HL-60/S4 treated with phorbol 12-myristate 13-acetate at 8.2 ng/mL for 4 days and 3 days (cell line): ENCODE measurements around the gene ITPKC.

Source experiments
- in situ Hi-C: fragments of 300-500 bp; cut with MboI; formaldehyde crosslinking; loops from 2 replicates; pipeline ENCODE4 v1.15.0; 2022; ENCODE audit warnings: low sequenced_read_pairs

The ITPKC gene

DNA sequence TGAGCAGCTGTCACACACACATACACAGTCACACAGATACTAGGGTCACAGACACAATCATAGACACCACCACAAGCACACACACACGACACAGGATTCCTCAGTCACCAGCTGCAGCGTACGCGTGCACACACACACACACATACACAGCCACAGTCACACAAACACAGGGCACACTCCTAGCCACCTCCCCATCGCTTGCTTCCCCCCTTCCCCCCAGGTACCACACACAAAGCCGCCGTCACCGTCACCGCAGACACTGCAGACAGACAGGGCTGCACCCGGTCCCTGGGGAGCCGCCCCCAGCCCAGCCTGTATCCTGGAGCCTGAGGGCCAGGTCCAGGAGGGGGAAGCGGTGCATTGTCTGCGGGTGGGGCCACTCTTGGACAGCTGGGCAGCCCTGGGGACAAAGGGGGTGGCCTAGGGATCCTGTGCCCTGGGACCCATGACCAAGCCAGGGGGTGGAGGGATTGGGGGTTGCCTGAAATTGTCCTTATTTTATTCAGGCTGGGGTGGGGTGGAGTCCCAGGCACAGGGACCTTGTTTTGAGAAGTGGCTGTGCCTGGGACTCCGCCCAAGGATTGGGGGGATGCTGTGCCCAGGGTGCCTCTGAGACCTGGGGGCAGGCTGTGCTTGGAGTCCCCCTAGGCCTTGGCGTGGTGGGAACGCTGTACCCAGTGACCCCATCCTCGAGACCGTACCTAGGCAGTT, 27.4 kb upstream of the ITPKC start:
- in situ Hi-C loops: no loop called here

DNA sequence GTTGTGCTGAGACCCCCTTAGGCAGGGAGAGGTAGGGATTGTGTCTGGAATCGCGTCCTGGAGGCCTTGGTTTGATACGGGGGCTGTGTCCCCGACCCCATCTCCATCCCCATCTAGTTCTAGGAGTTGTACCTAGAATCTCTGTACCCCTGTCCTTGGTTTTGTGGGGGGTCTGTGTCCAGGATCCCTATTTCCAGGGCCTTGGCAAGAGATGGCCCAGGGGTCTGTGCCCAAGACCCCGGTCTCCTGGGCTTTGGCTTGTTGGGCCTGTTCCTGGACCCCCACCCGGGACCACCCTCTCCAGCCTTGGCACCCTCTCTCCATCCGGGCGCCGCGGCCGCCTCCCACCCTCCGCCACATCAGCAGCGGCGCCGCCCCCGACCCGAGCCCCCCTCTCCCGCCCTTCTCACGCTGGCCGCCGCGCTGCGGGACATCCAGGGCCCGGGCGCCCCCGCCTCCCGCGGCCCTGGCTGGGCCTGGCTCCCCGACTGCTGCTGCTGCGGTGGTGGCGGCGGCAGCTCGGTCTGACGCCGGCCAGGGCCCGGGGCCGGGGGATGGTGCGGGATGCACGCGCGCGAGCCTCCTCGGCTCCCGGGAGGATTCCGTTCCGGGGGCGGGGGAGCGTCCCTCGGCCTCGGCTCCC, 26.7 kb upstream of the ITPKC start, which contains the start of gene NUMBL:
Gene NUMBL, minus strand, starts transcription at position 602 of the 643 bp plus-strand sequence. Its CDS starts 168 bp downstream, at position 434.
- in situ Hi-C loops: no loop called here

DNA sequence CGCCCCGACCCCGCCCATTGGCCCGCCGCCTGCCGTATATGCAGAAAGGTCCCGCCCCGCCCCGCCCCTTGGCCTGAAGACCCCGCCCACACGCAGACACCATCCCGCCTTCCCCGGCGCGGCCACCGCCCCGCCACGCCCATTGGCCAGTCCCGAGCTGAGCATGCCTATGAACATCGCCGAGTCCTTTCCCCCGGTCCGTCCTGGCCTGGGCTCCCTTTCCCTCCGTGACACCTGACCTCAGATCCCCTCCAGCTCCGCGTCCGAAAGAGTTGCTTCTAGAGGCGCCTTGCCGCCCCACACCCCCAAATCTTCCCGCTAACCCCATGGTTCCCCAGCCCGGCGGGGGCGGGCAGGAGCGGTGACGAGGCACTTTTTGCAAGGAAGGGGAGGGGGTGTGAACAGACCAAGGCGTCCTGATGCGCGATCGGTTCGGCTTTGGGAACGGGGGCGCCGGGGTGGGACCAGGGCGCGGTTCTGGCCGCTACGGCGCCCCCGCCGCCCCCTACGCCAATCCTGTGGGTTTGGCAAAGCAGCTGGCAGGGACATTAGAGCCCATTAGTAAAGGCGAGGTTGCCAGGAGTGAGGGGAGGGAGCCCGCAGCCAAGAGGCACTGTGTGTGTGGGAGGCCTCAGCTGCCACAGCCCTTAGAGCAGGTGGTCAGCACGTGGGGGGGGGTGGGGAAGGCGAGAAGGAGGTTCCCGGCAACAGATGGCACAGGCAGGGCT, 26.1 kb upstream of the ITPKC start:
- in situ Hi-C loops: no loop called here

DNA sequence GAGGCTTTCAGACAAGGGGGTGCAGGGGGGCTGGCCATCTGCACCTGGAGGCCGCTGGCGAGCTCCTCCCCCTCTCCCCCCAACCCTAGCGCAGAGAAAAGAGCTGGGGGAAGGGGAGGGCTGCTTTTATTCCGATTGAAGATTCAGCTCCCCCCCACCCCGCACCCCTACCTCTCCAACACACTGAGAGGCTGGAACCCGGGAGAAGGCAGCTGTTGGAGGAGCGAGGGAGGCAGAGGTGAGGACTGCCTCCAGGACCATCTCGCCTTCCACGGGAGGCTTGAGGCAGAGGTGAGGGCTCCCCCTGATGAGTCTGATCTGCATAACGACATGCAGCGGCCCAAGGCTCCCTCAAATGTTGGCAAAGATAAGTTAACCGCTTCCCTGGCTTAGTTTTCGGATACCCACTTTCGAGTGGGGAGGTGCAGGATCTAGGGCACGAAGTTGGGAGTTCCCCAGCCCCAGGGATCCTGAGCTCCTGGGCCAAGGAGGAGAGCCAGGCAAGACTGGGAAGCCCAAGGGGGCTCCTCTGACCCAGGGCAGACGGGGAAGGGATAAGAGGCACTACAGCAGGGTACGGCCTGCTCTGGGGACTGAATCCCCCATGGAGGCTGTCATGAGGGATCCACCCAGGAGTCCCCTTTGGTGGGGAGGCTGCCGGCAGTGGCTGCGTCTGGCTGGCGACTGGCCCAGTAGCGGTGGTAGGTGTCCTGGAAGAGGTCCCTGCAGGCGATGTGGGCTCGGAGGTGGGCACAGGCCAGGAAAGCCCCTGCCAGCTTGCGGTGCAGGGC, 25.3 kb upstream of the ITPKC start:
- in situ Hi-C loops: no loop called here

DNA sequence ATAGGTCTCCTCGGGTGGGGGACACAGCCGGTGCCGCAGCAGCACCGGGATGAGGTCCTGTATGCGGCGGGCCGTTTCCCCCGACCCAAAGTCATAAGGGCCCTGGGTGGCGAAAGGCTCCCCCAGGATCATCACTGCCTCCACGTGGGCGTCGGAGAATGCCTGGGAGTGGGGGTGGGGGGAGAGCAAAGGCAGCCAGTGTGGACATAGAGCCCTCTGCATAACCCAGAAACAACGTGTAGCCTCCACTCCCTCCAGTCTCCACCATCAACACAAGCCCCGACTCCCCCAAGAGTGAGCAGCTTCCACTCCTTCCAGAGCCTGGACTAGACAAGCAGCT, 24.7 kb upstream of the ITPKC start:
- in situ Hi-C loops: no loop called here

DNA sequence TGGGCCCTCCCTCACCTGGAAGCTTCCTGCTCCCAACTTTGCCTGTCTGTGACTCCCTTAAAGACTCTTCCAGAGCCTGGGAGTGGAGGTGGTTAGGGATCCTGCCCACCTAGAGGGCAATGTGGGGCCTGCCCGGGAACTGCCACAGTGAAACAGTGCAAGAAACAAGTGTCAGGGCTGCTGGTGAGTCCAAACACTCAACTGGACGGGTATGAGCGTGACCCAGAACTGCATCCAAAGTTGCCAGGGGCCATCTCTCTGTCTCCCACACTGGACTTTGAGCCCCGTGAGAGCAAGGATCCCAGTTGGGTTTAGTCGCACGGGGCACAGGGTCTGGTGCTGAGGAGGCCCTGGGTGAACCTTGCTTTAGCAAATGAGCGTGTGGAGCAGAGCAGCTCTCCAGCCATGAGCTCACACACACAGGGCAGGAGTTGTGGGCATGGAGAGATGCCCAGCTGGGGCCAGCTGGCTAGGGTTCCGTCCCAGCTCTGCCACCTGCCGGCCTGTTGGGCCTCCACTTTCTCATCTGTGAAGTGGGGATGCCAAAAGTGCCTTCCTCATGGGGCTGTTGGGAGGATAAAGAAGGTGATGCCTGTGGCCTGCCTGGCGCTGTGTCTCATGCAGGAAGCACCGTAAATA, 23.6 kb upstream of the ITPKC start:
- in situ Hi-C loops: no loop called here

DNA sequence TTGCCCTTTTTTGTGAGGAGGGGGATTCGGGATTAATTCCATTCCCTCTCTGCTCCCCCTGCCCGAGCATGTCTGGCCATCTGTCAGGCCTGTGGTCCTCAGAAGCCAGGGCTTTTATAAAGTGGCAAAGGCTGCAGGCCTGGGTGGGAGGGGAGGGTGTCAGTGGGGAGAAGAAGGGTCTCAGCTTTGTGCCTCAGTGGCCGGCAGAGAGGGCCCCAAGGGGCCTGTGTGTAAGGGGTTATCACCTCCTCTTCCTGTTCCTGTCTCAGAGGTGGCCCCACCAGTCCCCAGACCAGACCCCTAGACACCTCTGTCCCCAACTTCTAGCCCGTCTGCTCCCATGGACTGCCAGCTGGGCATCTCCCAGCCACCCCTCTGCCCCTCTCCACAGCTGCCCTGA, 23.0 kb upstream of the ITPKC start:
- in situ Hi-C loops: no loop called here

DNA sequence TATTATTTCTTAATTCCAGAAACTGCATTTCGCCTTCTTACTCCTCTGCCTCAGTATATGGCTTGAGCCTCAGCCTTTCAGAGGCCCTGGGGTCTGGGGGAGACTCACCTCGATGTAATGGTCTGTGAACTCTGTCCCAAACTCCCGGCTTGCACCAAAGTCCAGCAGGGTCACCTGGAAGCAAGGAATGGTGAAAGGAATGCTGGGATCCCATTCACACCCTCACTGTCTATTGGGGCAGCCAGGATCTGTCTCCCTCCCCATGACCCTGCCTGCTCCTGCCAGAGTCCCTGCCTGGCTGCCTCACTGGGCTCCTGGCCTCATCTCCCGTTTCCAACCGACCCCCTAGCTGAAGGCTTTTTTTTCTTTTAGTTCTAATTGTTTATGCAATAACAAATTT, 21.0 kb upstream of the ITPKC start:
- in situ Hi-C loops: no loop called here

DNA sequence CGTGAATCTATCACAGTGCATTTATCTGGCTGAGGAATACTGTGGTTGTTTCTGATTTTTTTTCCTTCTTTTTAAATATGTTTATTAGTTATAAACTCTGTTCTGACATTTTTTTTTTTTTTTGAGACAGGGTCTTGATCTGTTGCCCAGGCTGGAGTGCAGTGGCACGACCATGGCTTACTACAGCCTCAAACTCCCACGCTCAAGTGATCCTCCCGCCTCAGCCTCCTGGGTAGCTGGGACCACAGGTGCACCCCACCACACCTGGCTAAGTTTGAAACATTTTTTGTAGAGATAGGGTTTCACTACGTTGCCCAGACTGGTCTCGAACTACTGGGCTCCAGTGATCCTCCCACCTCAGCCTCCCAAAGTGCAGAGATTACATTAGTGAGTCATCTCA, 19.9 kb upstream of the ITPKC start:
- in situ Hi-C loops: no loop called here

DNA sequence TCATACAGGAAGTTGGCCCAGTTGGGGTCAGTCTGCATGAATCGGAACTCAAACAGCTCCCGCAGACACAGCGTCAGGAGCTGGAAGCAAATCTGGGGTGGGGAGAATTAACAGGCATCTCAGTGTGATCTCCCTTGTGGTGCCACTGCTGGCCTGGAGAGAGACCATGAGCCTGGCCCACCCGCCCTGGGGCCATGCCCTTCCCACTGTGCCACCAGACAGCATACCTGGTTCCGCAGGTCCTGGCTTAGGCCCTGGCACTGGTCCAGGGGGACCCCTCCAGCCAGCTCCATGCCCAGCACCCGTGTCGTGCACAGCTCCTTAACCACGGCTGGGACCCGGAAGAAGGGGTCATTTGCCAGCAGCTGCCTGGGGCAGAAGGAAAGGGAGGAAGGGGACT, 16.8 kb upstream of the ITPKC start:
- in situ Hi-C loops: no loop called here

DNA sequence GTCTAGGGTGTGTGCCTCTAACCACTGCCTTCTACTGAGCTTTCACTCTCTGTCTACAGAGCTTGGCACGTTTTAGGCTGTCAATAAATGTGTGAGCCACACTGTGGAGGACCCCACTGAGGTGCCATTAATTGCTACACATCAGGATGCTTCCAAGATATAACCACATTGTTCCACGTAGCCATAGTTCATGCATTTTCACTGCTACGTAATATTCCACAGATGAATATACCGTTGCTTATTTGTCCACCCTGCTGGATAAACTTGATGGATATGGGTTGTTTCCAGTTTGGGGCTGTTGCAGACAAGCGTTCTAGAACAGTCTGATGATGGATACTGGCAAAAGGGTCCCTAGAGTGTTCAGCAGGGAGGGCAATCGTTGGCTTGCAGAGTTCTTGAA, 15.2 kb upstream of the ITPKC start:
- in situ Hi-C loops: no loop called here

DNA sequence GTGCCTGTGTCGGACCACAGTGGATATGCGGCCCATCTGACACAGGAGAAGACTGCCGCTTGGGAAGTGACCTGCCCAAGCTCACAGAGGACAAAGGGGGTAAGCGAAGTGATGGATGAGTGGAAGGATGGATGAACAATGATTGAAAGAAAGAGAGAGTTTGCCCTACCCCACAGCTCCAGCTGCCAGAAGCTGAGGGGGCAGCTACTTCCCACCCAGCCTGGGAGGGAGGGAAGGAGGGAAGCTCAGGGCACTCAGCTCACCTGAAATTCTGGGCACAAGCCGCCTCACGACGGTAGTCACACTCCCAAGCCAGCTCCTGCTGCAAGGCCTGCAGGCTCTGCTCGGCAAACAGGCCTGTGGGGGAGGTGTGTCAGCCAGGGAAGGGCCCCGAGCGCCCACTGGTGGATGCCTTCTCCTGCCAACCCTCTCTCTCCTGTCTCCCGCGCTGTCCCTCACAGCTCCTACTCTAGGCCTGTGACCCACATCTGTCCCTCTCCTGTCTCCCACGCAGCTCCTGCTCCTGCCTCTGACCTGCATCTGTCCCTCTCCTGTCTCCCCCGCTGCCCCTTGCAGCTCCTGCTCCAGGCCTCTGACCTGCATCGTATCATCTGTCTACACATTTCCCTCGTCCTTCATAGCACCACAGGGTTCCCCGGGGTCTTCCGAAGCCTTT, 14.4 kb upstream of the ITPKC start:
- in situ Hi-C loops: no loop called here

DNA sequence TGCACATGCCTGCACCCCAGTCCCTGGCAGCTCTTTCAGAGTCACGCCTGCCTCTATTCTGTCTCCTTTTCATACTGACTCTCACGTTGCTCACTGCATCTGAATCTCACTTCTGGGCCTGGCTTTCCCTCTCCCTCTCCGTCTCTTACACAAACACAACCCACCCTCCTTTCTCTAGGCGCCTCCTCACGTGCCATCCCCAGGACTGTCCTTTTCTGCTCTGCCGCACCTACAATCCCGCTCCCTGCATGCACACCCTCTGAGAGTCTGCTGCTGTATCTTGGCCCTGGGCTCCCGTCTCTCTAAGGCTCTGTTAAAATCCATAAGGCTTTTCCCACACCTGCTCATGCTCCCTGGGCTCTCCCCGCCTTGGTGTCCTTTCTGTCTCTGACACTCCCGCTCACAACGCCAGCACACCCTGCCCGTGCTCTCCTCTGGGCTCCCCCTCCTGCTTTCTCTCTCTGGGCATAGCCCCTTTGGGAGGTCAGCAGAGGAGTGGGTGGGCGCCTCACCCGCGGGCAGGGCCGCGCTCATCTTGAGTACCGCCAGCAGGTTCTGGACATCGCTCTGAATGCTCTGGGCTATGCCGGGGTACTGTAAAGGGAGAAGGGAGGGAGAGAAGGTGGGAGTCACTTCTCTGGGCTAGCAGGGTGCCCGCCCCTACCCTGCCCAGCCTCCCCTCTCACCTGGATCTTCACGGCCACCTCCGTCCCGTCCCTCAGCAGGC, 13.7 kb upstream of the ITPKC start:
- in situ Hi-C loops: no loop called here

DNA sequence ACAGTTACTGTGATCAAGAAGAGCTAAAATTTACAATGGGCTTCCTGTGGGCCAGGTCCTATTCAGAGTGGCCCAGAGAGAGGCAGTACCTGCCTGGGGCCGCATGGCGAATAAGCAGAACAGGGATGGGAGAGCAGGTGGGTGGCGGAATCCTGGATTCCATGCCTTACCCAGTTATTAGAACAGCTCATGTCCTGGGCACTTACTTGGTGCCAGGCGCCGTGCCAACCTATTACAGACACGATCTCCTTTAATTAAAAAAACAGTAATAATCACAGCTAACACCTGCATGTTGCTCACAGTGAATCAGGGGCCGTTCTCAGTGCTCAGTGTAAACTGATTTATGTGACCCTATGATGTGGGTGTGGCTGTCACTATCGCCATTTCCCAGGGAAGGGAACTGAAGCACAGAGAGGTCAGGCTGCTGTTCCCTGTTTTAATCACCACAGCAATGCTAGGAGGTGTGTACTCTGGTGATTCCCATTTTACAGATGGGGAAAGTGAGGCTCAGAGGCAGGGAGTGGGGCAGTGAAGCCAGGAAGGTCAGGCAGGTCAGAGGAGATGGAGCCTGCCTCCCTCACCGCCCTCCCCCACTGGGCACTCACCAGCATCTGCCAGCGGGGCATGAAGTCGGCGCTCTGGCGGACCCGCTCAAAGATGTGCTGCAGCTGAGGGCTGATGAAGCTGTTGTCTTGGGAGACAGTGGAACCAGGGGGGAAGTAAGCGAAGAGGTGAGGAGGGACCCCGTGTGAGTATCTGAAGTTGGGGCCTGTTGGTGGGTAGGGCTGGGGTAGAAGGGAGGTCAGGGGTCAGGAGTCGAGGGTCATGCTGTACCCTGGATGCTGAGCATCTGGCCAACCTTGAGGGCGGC, 12.2 kb upstream of the ITPKC start:
- in situ Hi-C loops: no loop called here

DNA sequence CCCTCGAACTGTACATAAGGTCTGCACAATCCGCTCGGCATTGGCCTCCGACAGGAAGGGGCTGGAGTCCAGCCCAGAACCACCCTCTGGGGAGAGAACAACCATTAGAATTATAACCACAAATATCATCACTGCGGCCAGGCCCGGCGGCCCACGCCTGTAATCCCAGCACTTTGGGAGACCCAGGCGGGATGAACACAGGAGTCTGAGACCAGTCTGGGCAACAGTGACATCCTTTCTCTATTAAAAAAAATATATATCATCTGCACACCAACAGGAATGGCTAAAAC, 11.6 kb upstream of the ITPKC start:
- in situ Hi-C loops: no loop called here

DNA sequence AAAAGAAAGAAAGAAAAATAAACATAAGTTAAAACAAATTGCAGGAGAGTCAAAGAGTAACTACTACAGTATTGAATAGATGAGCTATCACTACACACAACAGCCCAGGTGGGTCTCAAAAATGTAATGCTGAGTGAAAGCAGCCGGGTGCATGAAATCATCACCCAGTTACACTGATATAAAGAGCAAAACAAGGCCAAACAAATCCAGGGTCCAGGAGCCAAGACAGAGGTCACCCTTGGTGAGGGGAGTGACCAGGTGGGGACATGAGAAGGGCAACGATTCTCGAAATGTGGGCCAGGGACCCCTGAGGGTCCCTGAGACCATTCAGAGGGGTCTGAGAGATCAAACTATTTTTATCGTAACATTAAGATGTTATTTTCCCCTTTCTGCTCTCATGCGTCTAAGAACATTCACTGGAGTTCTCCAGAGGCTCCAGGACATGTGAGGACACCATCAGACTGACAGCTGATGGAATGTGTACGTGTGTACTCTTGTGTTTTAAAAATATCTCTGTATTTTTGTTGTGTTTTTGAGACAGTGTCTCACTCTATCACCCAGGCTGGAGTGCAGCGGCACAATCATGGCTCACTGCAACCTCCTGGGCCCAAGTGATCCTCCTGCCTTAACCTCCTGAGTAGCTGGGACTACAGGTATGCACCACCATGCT, 10.8 kb upstream of the ITPKC start:
- in situ Hi-C loops: no loop called here

DNA sequence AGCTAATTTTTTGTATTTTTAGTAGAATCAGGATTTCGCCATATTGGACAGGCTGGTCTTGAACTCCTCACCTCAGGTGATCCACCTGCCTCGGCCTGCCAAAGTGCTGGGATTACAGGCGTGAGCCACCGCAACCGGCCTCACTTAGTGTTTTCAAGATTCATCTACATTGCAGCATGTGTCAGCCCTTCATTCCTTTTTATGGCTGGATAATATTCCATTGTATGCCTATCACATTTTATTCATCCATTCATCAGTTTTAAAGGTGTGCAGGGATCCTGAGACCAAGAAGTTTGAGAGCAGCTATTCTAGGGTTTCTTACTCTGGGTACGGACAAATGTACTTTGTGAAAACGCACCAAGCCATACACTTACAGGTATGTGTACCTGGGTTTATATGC, 9.3 kb upstream of the ITPKC start:
- in situ Hi-C loops: no loop called here

DNA sequence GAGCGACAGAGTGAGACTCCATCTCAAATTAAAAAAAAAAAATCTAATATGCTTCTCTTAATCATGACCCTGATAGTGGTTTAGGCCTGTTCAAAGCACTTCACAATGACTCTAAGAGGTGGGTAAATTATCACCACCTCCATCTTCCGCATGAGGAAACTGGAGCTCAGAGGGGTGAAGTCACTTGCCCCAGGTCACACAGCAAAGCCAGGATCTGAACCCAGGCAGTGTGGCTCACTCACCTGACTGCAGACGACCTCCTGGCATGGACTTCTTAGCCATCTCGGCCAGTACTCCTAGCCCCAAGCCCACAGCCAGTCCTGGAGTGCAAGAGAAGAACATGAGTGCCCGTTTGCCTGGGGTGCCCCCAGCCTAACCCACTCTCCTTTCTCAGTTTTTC, 7.1 kb upstream of the ITPKC start:
- in situ Hi-C loops: no loop called here
